Measurements from ENCODE around the gene NSUN4.

- TF ChIP-seq EZH2 (IDR thresholded peaks at IDR 0.05), result no peak
- no peak for TF ChIP-seq POLR2AphosphoS5 (IDR thresholded peaks at IDR 0.05; ENCODE audit: borderline replicate concordance, low read depth, low read length)
These were observed 30.3 kb upstream of the NSUN4 start for GRCh38 chr1:46310321-46310720.
